Caco-2 (cell line): ENCODE results near the gene EYA3. TPM values are rescaled to one million over a fixed set of nuclear protein-coding genes. Genes with fewer than 3 reads are reported as not detected.

Experiments used
- BruUV-seq: library from RNA; stranded (reverse); fragments of 400-500 nt; replicated peaks from 2 replicates; lab custom pipeline; 2021; lab: Mats Ljungman, UMichigan
- CTCF ChIA-PET: fragments of 300-600 bp; sonication (Branson Sonifier 250); formaldehyde crosslinking; loops from one replicate; lab custom pipeline; 2022; ENCODE audit warnings: antibody characterized with exemption; lab: Charles Lee
- POLR2A ChIA-PET: fragments of 300-600 bp; sonication (Branson Sonifier 250); formaldehyde crosslinking; loops from one replicate; lab custom pipeline; 2022; ENCODE audit warnings: antibody characterized with exemption; lab: Charles Lee
- DNase-seq, 2 experiments: peaks; one replicate each; pipeline versions ENCODE4 v3.0.0 to v3.0.0-alpha.2; 2020 to 2022
- H3K27me3 ChIP-seq: replicated peaks from 2 replicates; pipeline ENCODE4 v1.6.0; 2011; ENCODE audit warnings: low read length; ENCODE audit not compliant: control insufficient read depth, insufficient read depth
- H3K36me3 ChIP-seq: 2 replicates; pipeline ENCODE4 v1.5.1; 2011; ENCODE audit warnings: low read length; ENCODE audit not compliant: control insufficient read depth, insufficient read depth
- H3K4me1 ChIP-seq: fragments of 250-450 bp; sonication (Bioruptor Pico); 2 replicates; pipeline ENCODE4 v1.5.1; 2020; ENCODE audit warnings: mild to moderate bottlenecking
- H3K4me3 ChIP-seq: 2 replicates; pipeline ENCODE4 v1.5.1; 2011; ENCODE audit warnings: low read depth, mild to moderate bottlenecking, control low read depth, low read length
- H3K9me3 ChIP-seq: fragments of 250-450 bp; sonication (Bioruptor Pico); 2 replicates; pipeline ENCODE4 v1.5.1; 2020; ENCODE audit warnings: mild to moderate bottlenecking, moderate library complexity
- H3K27ac Mint-ChIP-seq: one replicate; pipeline ENCODE4 v1.8.0; 2022; ENCODE audit warnings: mixed read lengths; ENCODE audit not compliant: unreplicated experiment
- H3K27me3 Mint-ChIP-seq: one replicate; pipeline ENCODE4 v1.8.0; 2022; ENCODE audit warnings: mixed read lengths; ENCODE audit not compliant: insufficient read depth, unreplicated experiment
- H3K36me3 Mint-ChIP-seq: one replicate; pipeline ENCODE4 v1.8.0; 2022; ENCODE audit warnings: mild to moderate bottlenecking, mixed read lengths; ENCODE audit not compliant: insufficient read depth, unreplicated experiment
- H3K4me1 Mint-ChIP-seq: one replicate; pipeline ENCODE4 v1.8.0; 2022; ENCODE audit warnings: low read depth, mixed read lengths; ENCODE audit not compliant: unreplicated experiment
- H3K4me3 Mint-ChIP-seq: one replicate; pipeline ENCODE4 v1.8.0; 2022; ENCODE audit warnings: mild to moderate bottlenecking, moderate library complexity, mixed read lengths; ENCODE audit not compliant: unreplicated experiment
- H3K9me3 Mint-ChIP-seq: one replicate; pipeline ENCODE4 v1.8.0; 2022; ENCODE audit warnings: mixed read lengths; ENCODE audit not compliant: unreplicated experiment
- intact Hi-C: fragments of 100-400 bp; cut with micrococcal nuclease; formaldehyde crosslinking; loops from one replicate; pipeline ENCODE4 v1.10.0; 2022; ENCODE audit not compliant: unreplicated experiment
- total RNA-seq: library from RNA; stranded (reverse); gene quantifications from 2 replicates; pipeline ENCODE4 v1.2.3, GENCODE V29; 2022
- TF ChIP-seq, protein P1 (sequence below), 2 experiments: fragments of 200-600 bp in 1 of 2; IDR thresholded peaks; 1 replicate in 1 of 2; 2 replicates in 1 of 2; pipeline versions ENCODE4 v1.5.1 to v1.8.0; 2011 to 2022; ENCODE audit warnings: antibody characterized with exemption in 1 of 2, control low read depth in 1 of 2, inconsistent platforms in 1 of 2, low read depth in 1 of 2, low read length in 1 of 2, mild to moderate bottlenecking in 1 of 2, moderate library complexity in 1 of 2; ENCODE audit not compliant: insufficient read depth in 1 of 2, severe bottlenecking in 1 of 2, unreplicated experiment in 1 of 2

EYA3 gene
- total RNA-seq, 1 experiment from 2014 or later: 9.9 TPM

DNA sequence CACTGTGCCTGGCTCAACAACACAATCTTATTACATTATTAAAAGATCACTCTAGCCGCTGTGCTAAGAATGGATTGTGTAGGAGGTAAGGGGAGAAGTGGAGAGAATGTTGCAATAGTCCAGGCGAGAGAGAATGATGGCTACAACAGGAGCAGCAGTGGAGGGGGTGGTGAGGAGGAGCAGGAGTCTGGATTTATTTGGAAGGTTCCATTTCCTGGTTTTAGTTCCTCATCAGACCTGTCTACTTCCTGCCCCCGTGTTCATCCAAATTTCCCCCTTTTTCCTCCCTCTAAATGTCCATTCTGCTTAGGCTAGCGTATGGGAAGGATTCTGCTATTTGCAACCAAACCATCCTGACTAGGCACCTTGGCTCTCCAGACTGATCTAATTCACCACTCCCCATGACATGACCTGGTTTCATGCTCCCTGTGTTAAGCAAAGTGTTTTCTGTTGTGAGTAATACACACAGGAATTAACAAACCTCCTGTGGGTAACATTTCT lies 35.1 kb upstream of the EYA3 start:
- H3K27me3 ChIP-seq: no peaks in the 10 kb centered on the region
- Mint-ChIP-seq H3K27me3 (no peaks in the 10 kb centered on the region), H3K9me3 (no peaks in the 10 kb centered on the region), H3K27ac (no peak overlapping the region), H3K4me1 (no peaks in the 10 kb centered on the region), H3K36me3 (no peaks in the 10 kb centered on the region), H3K4me3 (no peak overlapping the region)
- no peaks in the 10 kb centered on the region for H3K4me1 ChIP-seq
- H3K36me3 ChIP-seq: no peaks in the 10 kb centered on the region
- TF ChIP-seq, protein P1, sequence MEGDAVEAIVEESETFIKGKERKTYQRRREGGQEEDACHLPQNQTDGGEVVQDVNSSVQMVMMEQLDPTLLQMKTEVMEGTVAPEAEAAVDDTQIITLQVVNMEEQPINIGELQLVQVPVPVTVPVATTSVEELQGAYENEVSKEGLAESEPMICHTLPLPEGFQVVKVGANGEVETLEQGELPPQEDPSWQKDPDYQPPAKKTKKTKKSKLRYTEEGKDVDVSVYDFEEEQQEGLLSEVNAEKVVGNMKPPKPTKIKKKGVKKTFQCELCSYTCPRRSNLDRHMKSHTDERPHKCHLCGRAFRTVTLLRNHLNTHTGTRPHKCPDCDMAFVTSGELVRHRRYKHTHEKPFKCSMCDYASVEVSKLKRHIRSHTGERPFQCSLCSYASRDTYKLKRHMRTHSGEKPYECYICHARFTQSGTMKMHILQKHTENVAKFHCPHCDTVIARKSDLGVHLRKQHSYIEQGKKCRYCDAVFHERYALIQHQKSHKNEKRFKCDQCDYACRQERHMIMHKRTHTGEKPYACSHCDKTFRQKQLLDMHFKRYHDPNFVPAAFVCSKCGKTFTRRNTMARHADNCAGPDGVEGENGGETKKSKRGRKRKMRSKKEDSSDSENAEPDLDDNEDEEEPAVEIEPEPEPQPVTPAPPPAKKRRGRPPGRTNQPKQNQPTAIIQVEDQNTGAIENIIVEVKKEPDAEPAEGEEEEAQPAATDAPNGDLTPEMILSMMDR (IDR thresholded peaks at IDR 0.05; ENCODE audit: insufficient read depth in 1 of 2, low read depth in 1 of 2, low read length in 1 of 2, severe bottlenecking in 1 of 2, unreplicated experiment in 1 of 2): no peak
- BruUV-seq: no TSS peak
- no peak for DNase-seq
- H3K9me3 ChIP-seq: no peaks in the 10 kb centered on the region
- ChIA-PET POLR2A (no interaction called here), CTCF (no interaction called here)
- intact Hi-C loops: no loop called here
- H3K4me3 ChIP-seq: no peak overlapping the region

DNA sequence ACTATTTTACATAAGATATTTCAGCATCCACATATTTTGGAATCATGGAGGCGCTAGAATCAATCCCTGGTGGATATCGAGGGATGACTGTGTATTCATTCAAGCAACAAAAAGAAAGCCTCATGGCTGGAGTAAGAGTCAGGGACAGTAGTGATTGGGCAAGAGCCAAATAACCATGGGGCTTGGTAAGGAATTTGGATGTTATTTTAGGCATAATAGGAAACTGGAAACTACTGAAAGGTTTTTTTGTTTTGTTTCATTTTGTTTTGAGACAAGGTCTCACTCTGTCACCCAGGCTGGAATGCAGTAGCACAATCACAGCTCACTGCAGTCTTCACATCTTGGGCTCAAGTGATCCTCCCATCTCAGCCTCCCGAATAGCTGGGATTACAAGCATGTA lies 33.8 kb upstream of the EYA3 start:
- H3K4me1 Mint-ChIP-seq: no peaks in the 10 kb centered on the region
- no peaks in the 10 kb centered on the region for H3K9me3 Mint-ChIP-seq
- H3K4me1 ChIP-seq: no peaks in the 10 kb centered on the region
- no peaks in the 10 kb centered on the region for H3K9me3 ChIP-seq
- intact Hi-C loops: no loop called here
- no peak overlapping the region for H3K27ac Mint-ChIP-seq
- H3K36me3 Mint-ChIP-seq: no peaks in the 10 kb centered on the region
- no peaks in the 10 kb centered on the region for H3K27me3 Mint-ChIP-seq
- no peak overlapping the region for H3K4me3 ChIP-seq
- DNase-seq: no peak
- CTCF ChIA-PET: no interaction called here
- no peaks in the 10 kb centered on the region for H3K27me3 ChIP-seq
- H3K4me3 Mint-ChIP-seq: no peak overlapping the region
- POLR2A ChIA-PET: no interaction called here
- TF ChIP-seq, protein P1 (IDR thresholded peaks at IDR 0.05; ENCODE audit: insufficient read depth in 1 of 2, low read depth in 1 of 2, low read length in 1 of 2, severe bottlenecking in 1 of 2, unreplicated experiment in 1 of 2): no peak
- no peaks in the 10 kb centered on the region for H3K36me3 ChIP-seq
- no TSS peak for BruUV-seq

DNA sequence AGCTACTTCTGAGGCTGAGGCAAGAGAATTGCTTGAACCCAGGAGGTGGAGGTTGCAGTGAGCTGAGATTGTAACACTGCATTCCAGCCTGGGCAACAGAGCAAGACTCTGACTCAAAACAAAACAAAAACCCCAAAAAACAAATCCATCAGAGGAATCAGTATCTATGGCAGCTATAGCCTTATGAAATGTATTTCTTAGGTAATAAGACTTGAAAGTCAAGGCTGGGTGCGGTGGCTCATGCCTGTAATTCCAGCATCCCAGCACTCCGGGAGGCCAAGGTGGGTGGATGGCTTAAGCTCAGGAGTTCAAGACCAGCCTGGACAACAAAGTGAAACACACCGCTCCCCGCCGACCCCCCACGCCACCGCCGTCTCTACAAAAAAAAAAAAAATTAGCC lies 31.1 kb upstream of the EYA3 start:
- no peaks in the 10 kb centered on the region for H3K4me1 Mint-ChIP-seq
- H3K4me1 ChIP-seq: no peaks in the 10 kb centered on the region
- no peaks in the 10 kb centered on the region for H3K27me3 ChIP-seq
- TF ChIP-seq, protein P1 (IDR thresholded peaks at IDR 0.05; ENCODE audit: insufficient read depth in 1 of 2, low read depth in 1 of 2, low read length in 1 of 2, severe bottlenecking in 1 of 2, unreplicated experiment in 1 of 2): no peak
- H3K4me3 ChIP-seq: no peak overlapping the region
- BruUV-seq: no TSS peak
- H3K9me3 Mint-ChIP-seq: no peaks in the 10 kb centered on the region
- intact Hi-C loops: no loop called here
- ChIA-PET POLR2A (no interaction called here), CTCF (no interaction called here)
- H3K36me3 Mint-ChIP-seq: no peaks in the 10 kb centered on the region
- no peaks in the 10 kb centered on the region for H3K36me3 ChIP-seq
- DNase-seq: no peak
- no peaks in the 10 kb centered on the region for H3K27me3 Mint-ChIP-seq
- no peak overlapping the region for H3K4me3 Mint-ChIP-seq
- H3K9me3 ChIP-seq: no peaks in the 10 kb centered on the region
- H3K27ac Mint-ChIP-seq: no peak overlapping the region
